ENCODE results near the gene BLOC1S1.

BLOC1S1 gene

GRCh38 chr12:55728939-55729818, 13.3 kb downstream of the BLOC1S1 start, which contains the start of gene CD63:
Gene CD63, minus strand, starts transcription at chr12:55729009. Its CDS starts 668 bp downstream, at chr12:55728341.
- no peak for TF ChIP-seq CTCF (IDR thresholded peaks at IDR 0.05; ENCODE audit: low read depth, low read length)
- DNase-seq = peak; percentile 94
- no peaks in the 10 kb centered on the region for H3K27me3 ChIP-seq
- H3K9me3 ChIP-seq = no peaks in the 10 kb centered on the region
- H3K36me3 ChIP-seq = peaks cover 13% of the 10 kb centered on the region
- no peaks in the 10 kb centered on the region; the same call in 1 of the 2 replicates for H3K4me1 ChIP-seq
- peak within 1 kb of the TSS; percentile 61 for H3K4me3 ChIP-seq (ENCODE audit: low read depth, low read length)

GRCh38 chr12:55729819-55730818, 14.3 kb downstream of the BLOC1S1 start:
- H3K9me3 ChIP-seq = no peaks in the 10 kb centered on the region
- H3K4me1 ChIP-seq = no peaks in the 10 kb centered on the region; the same call in 1 of the 2 replicates
- peaks cover 6% of the 10 kb centered on the region for H3K36me3 ChIP-seq
- peak; percentile 63 for DNase-seq
- no peaks in the 10 kb centered on the region for H3K27me3 ChIP-seq
- TF ChIP-seq CTCF (IDR thresholded peaks at IDR 0.05; ENCODE audit: low read depth, low read length) = no peak
- H3K4me3 ChIP-seq (ENCODE audit: low read depth, low read length) = peak overlapping the region; percentile 61

- TF ChIP-seq CTCF (IDR thresholded peaks at IDR 0.05; ENCODE audit: low read depth, low read length) = no peak
- Histone ChIP-seq H3K27me3 (no peaks in the 10 kb centered on the region), H3K9me3 (no peaks in the 10 kb centered on the region), H3K4me3 (ENCODE audit: low read depth, low read length) (no peak overlapping the region), H3K36me3 (no peaks in the 10 kb centered on the region), H3K4me1 (peaks cover 4% of the 10 kb centered on the region; the same call in 1 of the 2 replicates)
- DNase-seq = no peak
Measured at GRCh38 chr12:55732288-55732687, 16.4 kb downstream of the BLOC1S1 start.

GRCh38 chr12:55733021-55733555, 17.2 kb downstream of the BLOC1S1 start:
- peak; percentile 35 for DNase-seq
- Histone ChIP-seq H3K4me3 (ENCODE audit: low read depth, low read length) (no peak overlapping the region), H3K4me1 (peaks cover 7% of the 10 kb centered on the region; the same call in 1 of the 2 replicates), H3K9me3 (no peaks in the 10 kb centered on the region), H3K36me3 (no peaks in the 10 kb centered on the region), H3K27me3 (no peaks in the 10 kb centered on the region)
- TF ChIP-seq CTCF (IDR thresholded peaks at IDR 0.05; ENCODE audit: low read depth, low read length) = no peak

- Histone ChIP-seq H3K27me3 (no peaks in the 10 kb centered on the region), H3K4me3 (ENCODE audit: low read depth, low read length) (no peak overlapping the region), H3K4me1 (peaks cover 7% of the 10 kb centered on the region; the same call in 1 of the 2 replicates), H3K36me3 (no peaks in the 10 kb centered on the region), H3K9me3 (no peaks in the 10 kb centered on the region)
- no peak for DNase-seq
- no peak for TF ChIP-seq CTCF (IDR thresholded peaks at IDR 0.05; ENCODE audit: low read depth, low read length)
Measured at GRCh38 chr12:55733858-55734257, 18.0 kb downstream of the BLOC1S1 start.

Measured in BE2C (cell line).